IPS-NIHi7 (cell line): ENCODE data around the gene ZNF512B.
"Not testable (repeated sequence)": the region's sequence is repeated elsewhere in the genome, so short reads cannot be mapped to it uniquely, and the experiment has no call there.

Experiments used
- DNase-seq: peaks from one replicate; pipeline ENCODE4 v3.0.0; 2012; ENCODE audit warnings: mixed read lengths; ENCODE audit errors: extremely low spot score

Gene ZNF512B

GRCh38 chr20:63932606-63933160 lies 37.0 kb downstream of the ZNF512B start:
- no peak for DNase-seq

GRCh38 chr20:63931735-63932134 lies 38.0 kb downstream of the ZNF512B start:
- DNase-seq, result no peak

DNA sequence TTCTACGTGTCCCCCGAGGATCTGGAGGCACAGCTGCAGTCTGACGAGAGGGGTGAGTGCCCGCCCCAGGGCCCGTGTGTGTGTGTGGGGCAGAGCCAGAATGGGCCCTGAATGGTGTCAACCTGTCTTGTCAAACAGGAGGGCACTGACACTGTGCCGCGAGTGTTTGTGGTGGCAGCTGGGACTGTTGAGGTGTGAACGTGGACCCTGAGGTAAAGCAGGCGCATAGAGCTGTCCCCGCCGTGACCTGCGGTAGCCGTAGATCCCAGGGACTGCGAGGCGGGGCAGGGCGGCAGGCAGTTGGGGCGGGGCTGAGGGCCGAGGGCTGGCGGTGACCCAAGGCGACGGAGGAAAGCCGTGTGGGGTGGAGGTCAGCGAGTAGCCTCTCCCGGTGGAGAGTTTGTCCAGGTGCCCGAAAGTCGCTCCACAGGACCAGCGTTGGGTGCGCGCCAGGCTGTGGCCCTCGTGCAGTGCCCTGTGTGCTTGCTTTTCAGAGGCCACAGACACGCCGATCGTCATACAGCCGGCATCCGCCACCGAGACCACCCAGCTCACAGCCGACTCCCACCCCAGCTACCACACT lies 38.7 kb downstream of the ZNF512B start:
- DNase-seq, result no peak

- DNase-seq, result not testable (repeated sequence)
Observed at GRCh38 chr20:63929473-63929883, 40.3 kb downstream of the ZNF512B start.

GRCh38 chr20:63929071-63929470 lies 40.7 kb downstream of the ZNF512B start:
- DNase-seq, result no peak

- DNase-seq, result no peak
Observed at GRCh38 chr20:63926298-63926697, 43.4 kb downstream of the ZNF512B start.

- no peak for DNase-seq
Observed at GRCh38 chr20:63924241-63924640, 45.5 kb downstream of the ZNF512B start.

GRCh38 chr20:63923651-63924050 lies 46.1 kb downstream of the ZNF512B start:
- no peak for DNase-seq

- DNase-seq, result no peak
Observed at GRCh38 chr20:63920226-63920625, 49.5 kb downstream of the ZNF512B start.

GRCh38 chr20:63919130-63919529 lies 50.6 kb downstream of the ZNF512B start:
- DNase-seq, result no peak

DNA sequence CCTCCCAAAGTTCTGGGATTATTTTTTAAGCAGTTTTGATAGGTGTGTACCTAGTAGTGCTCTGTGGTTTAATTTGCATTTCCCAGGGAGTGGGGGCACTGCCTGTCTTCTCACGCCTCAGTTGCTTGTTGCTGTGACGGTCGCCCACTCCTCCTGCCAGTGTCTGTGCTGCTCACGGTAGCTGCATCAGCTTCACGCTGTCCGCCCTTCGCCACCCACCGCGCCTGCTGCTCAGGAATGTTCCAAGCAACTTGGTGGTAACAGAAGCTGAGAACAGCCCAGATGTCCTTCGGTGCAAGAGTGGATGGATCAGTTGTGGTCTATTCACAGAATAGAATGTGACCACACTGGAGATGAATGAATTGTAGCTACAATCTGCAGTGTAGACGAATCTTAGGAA lies 51.9 kb downstream of the ZNF512B start:
- DNase-seq, result no peak

GRCh38 chr20:63916371-63916939 lies 53.3 kb downstream of the ZNF512B start:
- not testable (repeated sequence) for DNase-seq

DNA sequence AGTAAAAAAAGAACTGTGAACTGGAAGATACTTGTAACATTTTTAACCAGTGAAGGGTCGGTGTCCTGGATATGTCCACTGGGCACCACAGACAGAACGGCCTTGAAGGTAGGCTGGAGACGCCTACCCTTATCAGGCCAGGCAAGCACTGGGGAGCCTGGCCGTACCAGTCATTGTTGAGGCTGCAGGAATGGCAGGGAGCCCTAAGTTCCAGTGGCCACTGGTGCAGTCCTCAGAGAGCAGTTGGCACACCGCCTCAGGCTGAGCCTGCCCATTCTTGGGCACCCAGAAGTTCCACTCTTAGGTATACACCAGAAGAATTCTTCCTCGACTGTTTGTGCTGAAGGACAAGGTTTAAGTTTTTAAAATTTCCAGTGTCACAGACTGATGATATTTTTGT lies 54.3 kb downstream of the ZNF512B start:
- DNase-seq, result no peak

DNA sequence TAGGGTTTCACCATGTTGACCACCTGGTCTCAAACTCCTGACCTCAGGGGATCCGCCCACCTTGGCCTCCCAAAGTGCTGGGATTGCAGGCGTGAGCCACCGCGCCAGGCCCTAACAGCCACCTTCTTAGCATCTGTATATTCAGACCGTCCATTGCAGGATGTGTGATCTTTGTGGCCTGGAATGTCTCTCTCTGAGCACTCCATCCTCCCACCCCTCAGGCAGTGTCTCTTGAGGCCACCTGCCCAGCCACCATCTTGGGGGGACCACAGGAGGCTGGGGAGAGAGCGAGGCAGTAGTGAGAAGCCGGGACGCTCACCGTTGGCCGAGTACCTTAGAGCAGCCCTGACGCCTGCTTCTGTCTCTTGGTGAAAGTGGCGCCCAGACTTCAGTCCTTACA lies 56.0 kb downstream of the ZNF512B start:
- no peak for DNase-seq

GRCh38 chr20:63911176-63911575 lies 58.6 kb downstream of the ZNF512B start:
- DNase-seq, result no peak

DNA sequence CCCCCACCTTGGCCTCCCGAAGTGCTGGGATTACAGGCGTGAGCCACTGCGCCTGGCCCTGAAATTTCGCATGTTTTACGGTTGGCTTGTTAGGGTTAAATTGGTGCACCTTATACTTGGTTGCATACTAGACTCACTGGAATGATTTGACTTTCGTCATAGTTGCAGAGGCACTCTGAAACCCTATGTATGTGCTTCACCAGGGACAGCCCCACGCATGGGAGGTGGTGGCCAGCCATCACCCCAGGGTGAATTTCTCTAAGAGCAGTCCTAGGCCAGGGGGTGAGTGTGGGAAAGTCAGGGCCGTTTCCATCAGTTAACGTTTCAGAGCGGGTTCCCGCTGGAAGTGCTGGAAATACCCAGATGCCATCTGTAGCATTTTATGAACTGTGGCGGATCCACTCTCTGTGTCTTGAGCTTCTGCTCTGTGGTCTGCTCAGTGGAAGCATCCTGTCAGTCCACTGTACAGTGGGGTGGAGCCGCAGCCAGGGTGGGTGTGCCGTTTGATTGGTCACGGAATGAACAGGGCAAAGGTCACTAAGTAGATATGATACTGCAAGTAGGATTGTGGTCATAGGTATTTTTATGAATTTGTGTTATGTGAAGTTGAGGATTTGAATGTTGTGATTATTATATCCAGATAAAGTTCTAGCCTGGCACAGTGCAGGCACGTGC lies 61.6 kb downstream of the ZNF512B start:
- no peak for DNase-seq
